Measurements from ENCODE around the gene AGMO.

AGMO gene

DNA sequence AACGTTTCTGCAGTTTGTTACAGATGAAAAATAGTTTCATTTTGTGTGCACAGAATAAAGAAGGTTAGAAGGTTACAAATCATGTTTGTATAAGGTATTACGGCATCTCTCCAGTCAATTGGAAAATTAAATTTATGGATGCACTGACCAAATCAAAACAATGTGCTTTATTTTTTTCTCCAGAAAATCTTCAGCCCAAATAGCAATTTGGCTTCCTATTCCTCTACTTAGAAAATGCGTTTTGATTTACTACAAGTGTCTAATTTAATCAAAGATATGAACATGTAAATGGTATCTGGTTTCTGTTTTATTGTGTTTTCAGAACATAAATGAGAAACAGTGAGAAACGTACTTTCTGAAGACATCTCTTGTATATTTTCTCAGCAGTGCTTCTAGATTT lies 63.4 kb downstream of the AGMO start:
- no peak for DNase-seq (ENCODE audit: low read depth in 2 of 2)

DNA sequence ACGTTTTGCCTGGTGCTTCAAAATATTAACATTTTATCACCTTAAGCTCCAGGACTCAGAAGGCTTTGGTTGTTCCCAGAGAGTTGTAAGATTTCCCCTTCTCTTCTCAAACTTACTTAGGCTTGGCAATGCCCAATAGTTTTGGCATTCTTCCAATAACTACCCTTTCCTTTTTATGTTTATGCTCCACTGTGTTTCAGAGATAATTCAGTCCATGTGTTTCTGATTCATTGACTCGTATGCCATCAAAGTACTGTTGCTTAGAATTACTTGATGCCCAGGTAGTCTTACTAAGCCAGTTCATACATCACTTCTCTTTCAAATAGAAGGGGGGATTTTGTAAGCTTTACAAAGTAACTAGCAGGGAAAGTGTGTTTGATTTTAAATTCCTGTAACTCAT lies 66.6 kb downstream of the AGMO start:
- DNase-seq (ENCODE audit: low read depth in 2 of 2), result no peak

DNA sequence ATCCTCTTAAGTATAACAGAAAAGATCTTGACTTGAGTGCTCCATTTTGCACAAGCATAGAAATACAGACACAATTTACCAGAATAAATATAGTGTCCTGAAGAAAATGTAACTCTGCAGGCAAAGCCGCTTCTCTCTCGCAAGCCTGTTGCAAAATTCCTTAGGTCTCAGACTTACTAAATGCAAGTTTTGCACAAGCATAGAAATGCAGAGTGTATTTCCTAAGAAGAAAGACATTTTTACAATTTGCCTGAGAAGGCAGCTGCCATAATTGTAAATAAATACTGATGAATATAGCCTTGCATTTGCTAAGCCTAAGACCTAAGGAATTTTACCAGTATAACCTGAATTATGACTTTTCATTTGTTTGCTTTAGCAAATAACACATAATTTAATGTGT lies 67.1 kb downstream of the AGMO start:
- no peak for DNase-seq (ENCODE audit: low read depth in 2 of 2)

DNA sequence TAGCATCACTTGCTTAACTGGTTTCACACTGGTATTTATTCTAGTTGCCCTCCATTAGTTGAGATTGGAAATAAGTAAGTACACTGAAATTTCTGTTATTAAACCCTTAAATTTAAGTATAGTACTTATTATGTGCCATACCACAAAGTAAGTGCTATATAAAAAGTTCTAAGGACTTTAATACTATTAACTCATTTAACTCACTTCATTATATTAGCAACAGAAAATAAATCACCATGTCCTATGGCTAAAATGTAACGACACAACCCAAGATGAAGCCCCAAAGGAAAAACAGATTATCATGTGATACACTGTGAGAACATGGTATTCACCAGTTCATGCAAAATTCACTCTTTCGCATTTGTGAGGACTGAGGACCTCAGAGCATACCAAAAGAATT lies 70.5 kb downstream of the AGMO start:
- DNase-seq (ENCODE audit: low read depth in 2 of 2), result no peak

DNA sequence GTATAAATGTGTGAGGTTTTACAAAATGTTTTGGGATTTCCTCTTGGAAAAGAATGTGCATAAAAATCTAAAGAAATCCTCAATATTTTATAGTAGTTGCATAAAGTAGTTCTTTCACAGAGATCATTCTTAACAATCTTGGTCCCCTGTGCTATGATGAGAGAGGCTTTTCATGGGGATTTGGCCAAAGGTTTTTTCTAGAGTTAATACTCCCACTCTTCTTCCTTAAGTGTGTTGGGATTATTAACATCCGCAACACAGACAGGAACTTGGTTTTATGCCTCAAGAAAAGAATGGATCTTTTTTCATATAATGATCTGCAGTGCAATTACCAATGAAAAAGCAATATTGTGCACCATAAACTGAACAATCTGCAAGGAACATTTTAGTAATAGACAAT lies 71.5 kb downstream of the AGMO start:
- DNase-seq (ENCODE audit: low read depth in 2 of 2), result no peak

DNA sequence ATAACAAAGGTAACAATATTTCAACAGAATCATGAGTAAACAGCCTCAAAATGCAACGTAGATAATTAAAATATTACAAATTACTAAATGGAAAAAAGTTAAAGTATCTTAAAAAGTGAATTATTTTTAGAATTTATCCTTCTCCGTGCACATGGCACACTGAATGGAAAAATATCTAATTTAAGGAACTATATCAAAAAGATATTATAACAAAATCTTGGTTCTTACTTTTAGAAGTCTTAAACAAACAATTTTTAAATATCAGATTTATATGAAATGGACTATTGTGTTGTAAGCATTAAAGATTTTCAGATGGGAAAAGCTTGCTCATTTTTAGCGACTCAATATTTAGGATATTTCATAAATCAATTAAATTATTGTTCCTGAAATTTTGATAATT lies 72.0 kb downstream of the AGMO start:
- no peak for DNase-seq (ENCODE audit: low read depth in 2 of 2)

DNA sequence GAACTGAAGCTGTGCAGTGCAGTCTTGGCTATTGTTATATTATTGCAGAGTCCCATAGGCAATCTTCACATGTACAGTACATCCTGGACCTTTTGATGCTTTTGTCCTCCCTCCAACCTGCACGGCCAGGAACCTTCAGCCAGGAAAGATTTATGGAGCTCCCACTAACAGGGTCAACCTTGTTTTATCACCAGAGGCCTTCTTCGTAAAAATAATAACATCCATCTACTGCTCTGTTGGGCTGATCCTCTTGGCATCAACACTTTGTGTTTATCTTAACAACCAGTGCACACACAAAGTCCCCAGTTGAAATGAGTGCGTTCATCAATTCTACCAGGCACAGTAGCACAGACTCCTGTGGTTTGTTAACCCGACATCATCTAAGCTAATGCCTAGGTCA lies 72.4 kb downstream of the AGMO start:
- DNase-seq (ENCODE audit: low read depth in 2 of 2), result no peak

DNA sequence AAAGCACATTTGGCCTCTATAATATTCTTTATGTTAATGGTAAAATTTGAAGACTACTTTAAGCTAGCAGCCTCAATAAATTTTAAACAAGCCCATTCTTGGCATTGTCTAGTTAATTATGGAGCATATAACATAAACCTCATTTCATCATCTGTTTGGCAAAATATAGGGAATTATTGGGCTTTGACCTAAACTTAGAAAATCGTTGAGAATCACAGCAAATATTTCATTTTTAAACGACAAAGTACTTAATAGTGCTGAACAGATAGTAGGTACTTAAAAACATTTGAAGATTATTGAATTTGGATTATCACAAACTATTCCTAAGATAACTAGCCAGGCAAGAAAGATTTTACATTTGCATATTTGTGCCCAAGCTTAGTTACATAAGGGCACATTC lies 73.4 kb downstream of the AGMO start:
- no peak for DNase-seq (ENCODE audit: low read depth in 2 of 2)

DNA sequence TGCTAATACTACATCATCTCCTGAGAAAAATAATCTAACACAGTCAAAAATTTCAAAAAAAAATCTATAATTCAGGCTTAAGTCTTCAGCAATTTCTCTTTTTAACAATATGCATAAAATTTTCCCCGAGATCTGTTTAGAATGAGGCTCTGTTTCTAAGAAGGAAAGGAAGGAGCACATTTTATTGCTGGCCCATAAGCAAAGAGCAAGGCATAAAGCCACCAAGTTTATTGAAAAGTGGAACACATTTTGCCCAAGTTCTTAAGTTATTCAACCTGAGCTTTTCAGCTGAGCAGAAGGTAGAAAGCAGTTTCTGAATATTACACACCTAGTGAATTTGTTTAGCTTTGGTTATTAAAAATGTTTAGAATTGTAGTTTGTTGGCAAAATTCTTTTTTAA lies 73.9 kb downstream of the AGMO start:
- no peak for DNase-seq (ENCODE audit: low read depth in 2 of 2)

DNA sequence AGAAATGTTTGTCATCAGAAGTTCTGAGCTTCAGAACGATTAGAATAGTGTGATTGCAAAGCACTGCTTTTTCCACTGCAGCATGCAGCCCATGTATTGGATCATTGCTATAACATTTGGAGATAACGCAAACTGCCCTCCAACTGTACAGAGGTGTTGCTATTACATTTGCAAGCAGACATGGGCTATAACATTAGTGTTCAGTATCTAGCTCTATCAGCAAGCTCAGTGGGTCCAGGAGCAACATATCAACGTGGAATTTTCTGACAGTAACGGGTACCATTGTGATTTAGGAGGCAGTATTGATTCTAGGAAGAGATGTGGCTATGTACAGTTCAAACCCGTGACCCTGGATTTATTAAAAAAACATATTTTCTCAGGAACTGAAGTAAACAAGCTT lies 75.8 kb downstream of the AGMO start:
- no peak for DNase-seq (ENCODE audit: low read depth in 2 of 2)

DNA sequence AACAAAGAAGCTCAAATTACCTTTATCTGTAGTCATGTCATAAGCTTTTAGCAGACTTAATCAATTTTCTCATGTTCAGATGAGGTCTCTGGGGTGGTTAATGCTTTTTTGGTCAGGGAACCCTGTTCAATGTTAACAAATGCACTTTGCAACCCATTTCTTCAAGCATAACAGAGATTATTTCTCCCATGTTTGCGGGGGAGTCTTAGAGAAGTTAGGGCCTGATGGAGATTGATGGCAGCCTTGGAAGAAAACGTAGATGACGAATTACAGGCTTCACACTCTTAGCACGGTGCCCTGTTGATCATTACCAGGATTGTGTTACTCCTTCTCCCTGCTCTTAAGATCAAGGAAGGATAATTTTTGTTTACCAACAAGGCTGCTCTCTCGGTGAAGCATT lies 76.4 kb downstream of the AGMO start:
- DNase-seq (ENCODE audit: low read depth in 2 of 2), result no peak

DNA sequence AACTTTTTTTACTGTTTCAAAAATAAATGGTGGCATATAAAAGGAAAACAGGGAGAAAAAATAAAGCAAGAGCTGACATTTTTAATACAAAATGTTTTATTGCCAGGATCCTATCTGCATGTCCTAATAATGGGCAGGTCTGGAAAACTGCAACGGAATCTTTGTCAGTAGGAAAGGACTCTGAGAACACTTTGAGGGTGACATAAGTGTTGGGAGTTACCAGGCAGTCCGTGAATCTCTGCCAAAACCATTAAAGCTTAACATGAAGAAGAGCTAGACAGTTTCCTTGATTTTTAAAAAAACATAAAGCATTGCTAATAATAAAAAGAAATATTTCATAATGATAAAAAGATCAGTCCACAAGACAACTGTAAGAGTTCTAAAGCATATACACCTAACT lies 80.7 kb downstream of the AGMO start:
- DNase-seq (ENCODE audit: low read depth in 2 of 2), result no peak

DNA sequence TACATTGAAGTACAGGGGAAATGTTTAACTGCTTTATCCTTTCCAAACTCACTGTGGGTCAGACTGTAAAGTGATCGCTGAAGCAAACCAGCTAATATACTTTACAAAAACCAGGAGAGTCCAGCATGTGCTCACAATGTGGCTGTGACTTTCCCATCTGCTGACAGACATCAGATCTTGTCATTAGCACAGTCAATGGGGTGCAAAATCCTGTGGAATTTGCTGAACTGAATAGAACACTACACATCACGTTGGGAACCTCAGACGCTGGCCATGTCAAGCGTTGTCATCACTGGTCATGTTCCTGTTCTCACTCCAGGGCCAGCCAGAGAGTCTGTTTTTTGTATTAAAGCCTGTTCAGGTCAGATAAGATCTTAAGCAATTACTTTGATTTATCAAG lies 83.4 kb downstream of the AGMO start:
- no peak for DNase-seq (ENCODE audit: low read depth in 2 of 2)

DNA sequence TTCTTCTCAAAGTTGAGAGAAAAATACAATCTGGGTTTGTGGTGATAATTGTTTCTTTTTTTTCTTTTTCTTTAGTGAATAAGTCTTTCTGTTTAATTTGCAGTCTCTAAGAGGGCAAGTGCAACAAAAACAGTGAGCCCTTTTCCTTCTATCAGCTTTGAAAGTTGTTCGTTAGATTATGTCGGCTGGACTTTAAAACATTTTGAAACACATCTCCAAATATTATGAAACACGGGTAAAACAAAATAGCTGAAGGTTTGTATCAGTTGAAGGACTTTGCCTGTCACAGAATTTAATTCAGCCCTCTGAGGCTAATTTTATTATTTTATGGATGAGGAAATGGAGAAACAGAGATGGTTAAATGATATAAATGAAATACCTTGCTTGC lies 85.3 kb downstream of the AGMO start:
- no peak for DNase-seq (ENCODE audit: low read depth in 2 of 2)

DNA sequence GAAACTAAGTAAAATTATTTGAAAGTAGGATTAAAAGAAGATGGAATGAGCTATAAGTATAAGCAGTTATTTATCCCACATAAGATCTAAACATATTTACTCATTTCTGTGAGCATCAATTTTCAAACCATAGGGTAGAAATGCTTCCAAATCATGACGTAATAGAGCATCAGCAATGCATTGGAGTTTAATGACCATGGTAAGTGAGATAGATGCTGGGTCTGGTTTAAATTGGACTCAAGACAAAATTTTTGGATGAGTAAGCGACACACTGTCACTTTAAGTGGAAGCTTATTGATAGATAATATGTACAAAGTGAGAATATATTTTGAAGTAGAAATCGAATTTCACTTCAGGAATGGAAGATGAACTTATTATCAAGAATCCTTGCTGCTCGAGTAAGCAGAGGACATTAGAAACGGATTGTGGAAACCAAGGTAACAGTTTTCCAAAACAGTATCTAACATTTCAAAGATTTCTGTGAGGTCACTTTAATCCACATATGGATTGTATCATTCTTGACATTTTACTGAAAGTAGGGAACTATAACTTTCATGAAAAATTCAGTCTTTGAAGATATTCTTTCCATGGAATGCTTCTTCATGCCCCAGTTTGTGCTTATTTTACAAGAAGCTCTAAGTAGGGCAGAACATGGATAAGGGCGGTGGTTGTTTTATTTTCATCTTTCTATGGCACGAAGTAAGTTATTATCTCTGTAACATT lies 85.8 kb downstream of the AGMO start:
- no peak for DNase-seq (ENCODE audit: low read depth in 2 of 2)

DNA sequence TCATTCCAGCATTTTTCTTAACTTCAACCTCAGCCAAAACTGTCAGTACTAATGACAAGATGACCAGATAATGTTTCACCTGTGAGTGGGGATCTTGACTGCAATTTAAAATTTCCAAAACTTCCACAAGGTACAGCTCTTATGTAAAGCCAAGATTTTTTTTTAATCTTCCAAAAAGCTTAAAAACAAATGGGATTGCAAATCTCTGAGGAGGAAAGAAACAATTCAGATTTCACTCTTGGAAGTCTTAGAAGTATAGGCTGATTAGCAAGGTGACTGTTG lies 90.2 kb downstream of the AGMO start:
- no peak for DNase-seq (ENCODE audit: low read depth in 2 of 2)

DNA sequence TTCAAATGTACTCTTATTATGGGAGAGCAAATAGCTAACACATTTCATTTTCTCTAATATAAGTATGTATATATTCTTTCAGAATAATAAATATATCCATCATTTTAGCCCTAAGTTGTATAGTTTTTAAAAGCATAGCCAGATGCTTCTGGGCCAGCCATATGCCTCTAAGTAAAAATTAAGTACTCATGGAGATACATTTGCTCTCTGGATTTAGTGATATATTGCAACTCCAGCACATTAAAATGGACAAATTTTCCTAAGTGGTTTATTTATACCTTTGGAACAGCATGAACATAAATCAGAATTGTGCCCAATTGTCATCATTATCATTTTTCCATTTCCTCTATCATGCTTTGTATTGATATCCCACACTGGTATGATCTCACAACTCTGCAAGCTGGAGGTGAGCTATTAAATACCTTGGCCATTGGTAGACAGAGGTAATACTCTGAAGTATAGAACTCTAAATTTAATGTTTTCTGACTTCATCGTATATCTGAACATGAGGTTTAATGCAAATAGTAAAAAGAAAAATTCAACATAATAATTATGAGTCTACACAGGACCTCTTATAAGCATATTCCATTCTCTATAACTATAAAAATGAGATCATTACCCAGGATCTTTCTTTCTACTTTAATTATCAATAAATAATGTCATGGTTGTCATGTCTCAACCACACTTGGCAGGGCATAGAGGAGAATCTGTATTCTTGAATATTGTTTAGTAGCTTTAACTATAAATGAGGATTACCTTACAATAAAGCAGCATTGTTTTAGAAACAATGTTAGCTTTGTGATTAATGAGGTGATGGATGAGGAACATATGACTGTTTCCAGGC lies 90.8 kb downstream of the AGMO start:
- DNase-seq (ENCODE audit: low read depth in 2 of 2), result no peak

DNA sequence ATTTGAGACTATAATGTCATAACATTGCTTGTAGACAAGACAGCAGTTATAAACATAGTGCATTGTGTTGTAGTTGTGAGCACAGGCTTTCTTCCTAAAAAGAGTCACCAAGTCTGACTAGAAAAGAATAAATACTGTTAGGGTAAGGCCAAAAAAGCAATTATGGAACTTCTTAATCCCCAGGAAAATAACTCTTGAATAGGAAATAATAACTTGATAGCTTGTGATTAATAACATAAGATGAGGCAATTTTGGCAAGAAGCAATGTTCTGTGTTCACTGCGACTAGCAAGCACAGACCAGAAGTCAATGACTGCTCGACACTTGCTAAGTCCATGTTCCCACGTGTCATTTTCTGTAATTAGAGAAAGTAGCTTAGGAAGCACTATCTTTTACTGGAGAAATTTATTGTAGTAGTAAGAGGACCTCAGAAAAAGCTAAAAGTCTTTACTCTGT lies 97.1 kb downstream of the AGMO start:
- no peak for DNase-seq (ENCODE audit: low read depth in 2 of 2)

DNA sequence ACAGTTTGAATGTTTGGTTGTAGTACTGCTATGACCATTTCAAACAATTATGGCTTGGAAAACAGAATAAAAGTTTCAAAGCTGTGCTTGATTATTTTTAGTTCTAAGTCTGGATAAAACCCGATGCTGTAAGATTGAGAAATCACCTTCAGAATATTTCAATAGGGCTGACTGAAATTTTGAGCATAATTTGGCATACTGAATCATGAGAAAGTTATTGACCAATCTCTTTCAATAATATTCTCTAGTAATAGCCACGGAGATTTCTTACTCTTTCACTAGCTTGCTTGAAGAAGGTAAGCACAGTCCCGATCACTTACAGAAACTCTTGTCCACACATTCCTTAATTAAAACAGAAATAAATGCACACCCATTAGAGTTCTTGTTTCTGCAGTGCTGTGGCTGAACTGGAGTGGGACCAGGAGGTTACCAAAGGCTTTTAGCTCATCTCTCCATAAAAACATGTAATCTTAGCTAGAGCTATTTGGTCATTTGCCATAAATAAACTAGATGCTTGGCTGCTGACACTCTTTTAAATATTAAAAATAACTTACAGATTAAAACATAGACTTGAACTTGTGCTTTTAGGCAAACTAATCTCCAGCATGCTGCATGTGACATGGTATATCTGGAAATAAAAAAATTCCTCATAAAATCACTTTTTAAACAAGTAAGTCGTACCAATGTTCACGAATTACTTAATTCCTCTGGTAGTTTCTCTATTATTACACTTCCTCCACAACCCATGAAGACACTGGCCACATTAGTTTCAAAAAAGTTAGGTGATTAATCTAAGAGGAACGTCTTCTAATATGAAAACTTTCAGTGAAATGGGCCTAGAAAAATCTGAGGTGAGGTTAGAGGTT lies 97.8 kb downstream of the AGMO start:
- no peak for DNase-seq (ENCODE audit: low read depth in 2 of 2)

DNA sequence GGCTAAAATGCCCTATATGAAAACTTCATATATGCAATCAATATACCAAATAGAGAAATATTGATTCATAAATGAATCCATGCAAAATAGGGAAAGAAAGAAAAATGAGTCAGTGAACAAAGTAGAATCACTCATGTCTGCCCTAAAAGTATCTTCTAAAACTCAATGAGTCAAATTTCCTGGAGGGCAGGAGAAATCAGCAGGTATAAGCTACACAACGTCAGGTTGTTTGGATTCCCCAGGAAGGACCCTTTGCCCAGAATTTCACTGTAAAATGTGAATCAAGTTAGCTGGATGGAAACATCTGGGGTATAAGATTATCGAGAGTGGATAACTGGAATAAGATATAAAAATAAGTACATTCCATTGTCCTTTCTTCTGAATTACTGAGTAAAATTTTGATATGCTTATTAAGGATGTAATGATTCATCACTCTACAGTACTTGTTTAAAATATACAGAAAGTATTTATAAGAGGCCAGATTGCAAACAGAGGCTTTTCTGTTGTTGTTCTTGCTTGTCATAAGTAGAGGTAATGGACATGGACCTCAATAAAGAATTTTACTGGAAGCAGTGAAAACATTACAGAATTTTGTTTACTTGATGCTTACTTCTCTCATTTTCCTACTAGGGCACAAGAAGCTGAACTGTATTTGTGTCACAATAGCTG lies 99.0 kb downstream of the AGMO start:
- no peak for DNase-seq (ENCODE audit: low read depth in 2 of 2)

DNA sequence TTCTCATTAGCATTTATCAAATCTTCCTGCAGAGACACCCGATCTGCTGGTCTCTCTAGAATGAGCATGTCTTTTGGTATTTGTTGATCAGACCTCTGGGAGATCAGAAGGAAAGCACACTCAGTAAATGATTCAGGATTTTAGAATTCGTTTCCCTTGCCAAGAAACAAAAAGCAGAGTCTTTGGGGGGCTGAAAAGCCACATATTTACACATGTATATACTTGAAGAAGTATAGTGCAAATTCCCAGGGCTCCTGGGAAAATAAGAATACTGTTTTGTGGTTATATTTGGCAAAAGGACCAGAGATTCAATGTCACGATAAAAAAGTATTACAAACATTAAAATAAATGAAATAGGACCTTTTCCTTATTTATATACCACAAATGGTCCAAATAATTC lies 100.2 kb downstream of the AGMO start:
- DNase-seq (ENCODE audit: low read depth in 2 of 2), result no peak

DNA sequence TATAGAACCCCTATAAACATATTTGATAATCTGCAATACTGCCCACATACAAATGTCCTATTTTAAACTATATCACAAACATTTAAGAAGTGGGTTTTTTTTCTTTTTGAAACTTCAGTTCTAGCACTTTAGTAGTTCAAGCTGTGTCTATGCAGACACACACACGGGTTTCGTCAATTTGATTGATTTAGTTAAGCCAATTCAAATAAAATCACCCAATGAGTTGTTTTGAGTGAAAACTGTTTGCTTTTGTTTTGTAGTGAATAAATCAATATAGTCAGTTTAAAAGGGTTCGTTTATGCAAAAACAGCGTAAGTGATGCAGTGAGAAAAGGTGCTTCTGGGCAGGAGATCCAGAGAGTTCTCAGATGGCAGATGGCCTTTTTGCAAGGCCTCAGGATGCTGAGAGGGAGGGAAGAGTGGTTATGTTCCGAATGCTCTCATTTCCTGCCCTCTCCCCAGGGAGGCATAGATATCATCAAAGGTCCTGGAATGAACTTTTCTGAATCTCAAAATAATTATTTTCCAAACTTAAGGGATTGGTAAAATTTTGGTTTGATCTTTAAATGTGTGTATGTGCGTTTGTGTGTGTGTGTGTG lies 102.7 kb downstream of the AGMO start:
- DNase-seq (ENCODE audit: low read depth in 2 of 2), result no peak
